WERI-Rb-1 (cell line): ENCODE results near the gene ZNF14.
"Not testable (repeated sequence)": the region's sequence is repeated elsewhere in the genome, so short reads cannot be mapped to it uniquely, and the experiment has no call there.

Source experiments
- DNase-seq: peaks from one replicate; pipeline ENCODE4 v3.0.0-alpha.2; 2020
- H3K27ac ChIP-seq: fragments of 250-450 bp; sonication (Bioruptor Pico); 2 replicates; pipeline ENCODE4 v1.5.1; 2020; ENCODE audit warnings: mild to moderate bottlenecking, moderate library complexity
- H3K27me3 ChIP-seq: fragments of 250-450 bp; sonication (Bioruptor Pico); 2 replicates; pipeline ENCODE4 v1.5.1; 2021; ENCODE audit warnings: mild to moderate bottlenecking, low read depth, moderate library complexity; ENCODE audit not compliant: insufficient read depth, severe bottlenecking
- H3K36me3 ChIP-seq: fragments of 250-450 bp; sonication (Bioruptor Pico); 2 replicates; pipeline ENCODE4 v1.5.1; 2020; ENCODE audit warnings: mild to moderate bottlenecking, moderate library complexity
- H3K4me3 ChIP-seq: 2 replicates; pipeline ENCODE4 v1.5.1; 2011; ENCODE audit warnings: low read depth, mild to moderate bottlenecking, control low read depth, low read length
- H3K9me3 ChIP-seq: fragments of 250-450 bp; sonication (Bioruptor Pico); 2 replicates; pipeline ENCODE4 v1.5.1; 2021; ENCODE audit warnings: mild to moderate bottlenecking, moderate library complexity; ENCODE audit not compliant: severe bottlenecking
- CTCF ChIP-seq: IDR thresholded peaks from 2 replicates; pipeline ENCODE4 v1.5.1; 2011; ENCODE audit warnings: low read depth, mild to moderate bottlenecking, control low read depth, inconsistent platforms, low read length

ZNF14 gene

GRCh38 chr19:19747357-19748220, 14.7 kb upstream of the ZNF14 start:
- Histone ChIP-seq H3K36me3 (no peaks in the 10 kb centered on the region), H3K27me3 (no peaks in the 10 kb centered on the region), H3K4me3 (no peak overlapping the region), H3K9me3 (no peaks in the 10 kb centered on the region), H3K27ac (no peak overlapping the region)
- TF ChIP-seq CTCF: no peak
- DNase-seq: no peak

- H3K36me3 ChIP-seq: no peaks in the 10 kb centered on the region
- no peaks in the 10 kb centered on the region for H3K9me3 ChIP-seq
- TF ChIP-seq CTCF: peak; percentile 54
- H3K27me3 ChIP-seq: no peaks in the 10 kb centered on the region
- no peak overlapping the region for H3K27ac ChIP-seq
- DNase-seq: no peak
- no peak overlapping the region for H3K4me3 ChIP-seq
Measured at GRCh38 chr19:19746286-19747213, 13.6 kb upstream of the ZNF14 start.

- H3K4me3 ChIP-seq: no peak overlapping the region
- H3K36me3 ChIP-seq: no peaks in the 10 kb centered on the region
- DNase-seq: no peak
- H3K27me3 ChIP-seq: no peaks in the 10 kb centered on the region
- no peak for TF ChIP-seq CTCF
- H3K9me3 ChIP-seq: no peaks in the 10 kb centered on the region
- no peak overlapping the region for H3K27ac ChIP-seq
Measured at GRCh38 chr19:19745496-19746285, 12.8 kb upstream of the ZNF14 start.

- no peak overlapping the region for H3K27ac ChIP-seq
- no peak overlapping the region for H3K4me3 ChIP-seq
- no peaks in the 10 kb centered on the region for H3K27me3 ChIP-seq
- DNase-seq: no peak
- H3K9me3 ChIP-seq: no peaks in the 10 kb centered on the region
- no peak for TF ChIP-seq CTCF
- H3K36me3 ChIP-seq: no peaks in the 10 kb centered on the region
Measured at GRCh38 chr19:19744641-19745040, 11.7 kb upstream of the ZNF14 start.

GRCh38 chr19:19743921-19744320, 11.0 kb upstream of the ZNF14 start:
- H3K9me3 ChIP-seq, H3K4me3 ChIP-seq, H3K27ac ChIP-seq, H3K27me3 ChIP-seq, DNase-seq, H3K36me3 ChIP-seq: not testable (repeated sequence)
